ENCODE measurements around the gene PLD4.

- TF ChIP-seq POLR2AphosphoS5 (IDR thresholded peaks at IDR 0.05; ENCODE audit: low read depth, low read length) (no peak), POLR2A (IDR thresholded peaks at IDR 0.05; ENCODE audit: low read depth, low read length) (no peak), POU2F2 (IDR thresholded peaks at IDR 0.05; ENCODE audit: low read depth, low read length) (no peak)
These were observed 43.2 kb upstream of the PLD4 start for GRCh38 chr14:104881369-104881979.

All from GM12891 (cell line).